Measurements from ENCODE around the gene ADD2. TPM values are rescaled to one million over a fixed set of nuclear protein-coding genes. Genes with fewer than 3 reads are reported as not detected.

Gene ADD2
- total and polyA plus RNA-seq, 12 donors, result 0.20 to 5.6 (median 1.9) TPM; not detected in 1

GRCh38 chr2:70808983-70809958 is 41.3 kb upstream of the ADD2 start:
- Histone ChIP-seq H3K27me3 (no peaks in the 10 kb centered on the region), H3K36me3 (replicated peaks in 1 of 2) (no peaks in the 10 kb centered on the region), H3K9me3 (replicated peaks in 1 of 3) (no peaks in the 10 kb centered on the region), H3K4me1 (replicated peaks in 1 of 2) (no peaks in the 10 kb centered on the region), H3K4me3 (no peak overlapping the region), H3K27ac (no peak overlapping the region)
- WGBS, 4 donors, result 88 to 92% (median 90%) methylated on average over 9 to 12 of the region's 12 CpGs
- no peak for DNase-seq
- intact Hi-C loops (cut with DNase I), result no loop called here
- no peak for TF ChIP-seq POLR2A (IDR thresholded peaks at IDR 0.05)
- no peak for TF ChIP-seq CTCF (IDR thresholded peaks at IDR 0.05)

DNA sequence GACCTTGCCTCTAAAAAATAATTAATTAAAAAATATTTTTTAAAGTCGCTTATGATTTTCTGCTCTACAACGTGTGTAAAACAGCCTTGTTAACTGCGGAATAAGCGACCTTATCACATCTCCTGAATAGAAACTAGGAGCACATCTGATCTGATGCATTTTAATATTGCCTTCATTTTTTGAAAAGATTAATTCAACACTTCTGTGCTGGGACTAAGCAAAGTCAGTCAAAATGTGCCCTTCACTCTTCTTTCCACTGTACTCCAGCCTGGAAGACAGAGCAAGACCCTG is 39.8 kb upstream of the ADD2 start:
- TF ChIP-seq CTCF (IDR thresholded peaks at IDR 0.05), result no peak
- no peak for TF ChIP-seq POLR2A (IDR thresholded peaks at IDR 0.05)
- H3K4me3 ChIP-seq, result no peak overlapping the region
- H3K27ac ChIP-seq, result no peak overlapping the region
- DNase-seq, result no peak
- no peaks in the 10 kb centered on the region for H3K27me3 ChIP-seq
- H3K4me1 ChIP-seq (replicated peaks in 1 of 2), result no peaks in the 10 kb centered on the region
- no peaks in the 10 kb centered on the region for H3K9me3 ChIP-seq (replicated peaks in 1 of 3)
- WGBS, 4 donors, result 89 to 95% (median 93%) methylated on average over 4 of the region's 4 CpGs
- intact Hi-C loops (cut with DNase I), result no loop called here
- no peaks in the 10 kb centered on the region for H3K36me3 ChIP-seq (replicated peaks in 1 of 2)

- intact Hi-C loops (cut with DNase I), result no loop called here
- Histone ChIP-seq H3K27me3 (no peaks in the 10 kb centered on the region), H3K27ac (no peak overlapping the region), H3K36me3 (replicated peaks in 1 of 2) (no peaks in the 10 kb centered on the region), H3K9me3 (replicated peaks in 1 of 3) (no peaks in the 10 kb centered on the region), H3K4me3 (no peak overlapping the region), H3K4me1 (replicated peaks in 1 of 2) (no peaks in the 10 kb centered on the region)
- DNase-seq, result no peak
- TF ChIP-seq CTCF (IDR thresholded peaks at IDR 0.05) (no peak), POLR2A (IDR thresholded peaks at IDR 0.05) (no peak)
- 86 to 91% (median 90%) methylated on average over 6 of the region's 6 CpGs for WGBS, 4 donors
Measured at GRCh38 chr2:70807102-70807827, 39.3 kb upstream of the ADD2 start.

GRCh38 chr2:70806620-70807019 is 38.6 kb upstream of the ADD2 start:
- Histone ChIP-seq H3K36me3 (replicated peaks in 1 of 2) (no peaks in the 10 kb centered on the region), H3K27ac (no peak overlapping the region), H3K4me3 (no peak overlapping the region), H3K4me1 (replicated peaks in 1 of 2) (no peaks in the 10 kb centered on the region), H3K27me3 (no peaks in the 10 kb centered on the region), H3K9me3 (replicated peaks in 1 of 3) (no peaks in the 10 kb centered on the region)
- whole genome bisulfite sequencing, 4 donors, result 66 to 77% (median 72%) methylated on average over 6 of the region's 6 CpGs
- DNase-seq, result no peak
- TF ChIP-seq POLR2A (IDR thresholded peaks at IDR 0.05) (no peak), CTCF (IDR thresholded peaks at IDR 0.05) (no peak)
- intact Hi-C loops (cut with DNase I), result no loop called here

Data from adrenal gland (tissue), 12 donors.